ENCODE results near the gene GSTA2.
"Not testable (repeated sequence)": the region's sequence is repeated elsewhere in the genome, so short reads cannot be mapped to it uniquely, and the experiment has no call there.

Gene GSTA2

DNA sequence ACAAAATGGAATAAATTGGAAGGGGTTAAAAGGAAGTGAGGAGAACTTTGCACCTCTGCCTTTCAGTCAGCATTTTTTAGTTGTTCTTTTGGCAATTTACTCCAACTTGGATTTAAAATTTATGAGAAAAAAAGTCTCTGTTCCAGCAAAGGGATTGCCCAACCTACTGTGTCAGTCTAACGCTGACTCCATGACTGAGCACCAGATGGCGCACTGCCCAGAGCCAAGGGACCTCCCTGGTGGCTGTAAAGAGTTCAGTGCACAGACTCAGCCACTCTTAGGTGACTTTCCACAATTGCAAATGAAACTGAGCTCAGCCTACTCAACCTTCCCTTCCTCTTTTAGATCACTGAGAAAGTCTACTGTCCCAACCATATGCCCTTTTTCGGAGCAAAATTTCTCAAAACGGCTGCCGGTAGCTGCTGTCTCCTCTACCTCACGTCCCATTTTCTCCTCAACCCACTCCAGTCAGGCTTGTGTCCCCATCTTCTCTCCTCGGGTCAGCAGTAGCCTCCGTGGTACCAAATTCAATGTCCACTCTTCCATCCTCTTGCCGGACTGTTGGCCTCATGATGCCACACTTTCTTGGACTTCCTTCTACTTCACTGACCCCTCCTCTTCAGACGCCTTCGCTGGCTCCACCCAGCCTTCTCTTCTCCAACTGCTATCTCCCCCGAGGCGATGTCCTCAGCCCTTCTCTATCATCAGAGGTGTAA, 38.7 kb downstream of the GSTA2 start:
- peak; percentile 82 for DNase-seq

DNA sequence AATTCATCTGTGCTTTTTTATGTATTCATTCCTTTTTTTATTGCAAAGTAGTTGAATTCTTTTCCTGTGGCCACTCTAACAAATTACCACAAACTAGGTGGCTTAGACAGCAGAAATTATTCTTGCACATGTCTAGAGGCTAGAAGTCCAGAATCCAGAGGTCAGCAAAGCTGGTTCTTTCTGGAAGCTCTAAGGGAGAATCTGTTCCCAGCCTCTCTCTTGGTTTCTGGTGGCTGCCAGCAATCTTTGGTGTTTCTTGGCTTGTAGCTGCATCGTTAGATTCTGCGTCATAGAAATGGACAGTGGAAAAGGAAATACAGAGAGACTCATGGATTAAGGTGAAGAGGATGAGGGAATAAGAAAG, 39.3 kb downstream of the GSTA2 start:
- DNase-seq, result no peak

DNA sequence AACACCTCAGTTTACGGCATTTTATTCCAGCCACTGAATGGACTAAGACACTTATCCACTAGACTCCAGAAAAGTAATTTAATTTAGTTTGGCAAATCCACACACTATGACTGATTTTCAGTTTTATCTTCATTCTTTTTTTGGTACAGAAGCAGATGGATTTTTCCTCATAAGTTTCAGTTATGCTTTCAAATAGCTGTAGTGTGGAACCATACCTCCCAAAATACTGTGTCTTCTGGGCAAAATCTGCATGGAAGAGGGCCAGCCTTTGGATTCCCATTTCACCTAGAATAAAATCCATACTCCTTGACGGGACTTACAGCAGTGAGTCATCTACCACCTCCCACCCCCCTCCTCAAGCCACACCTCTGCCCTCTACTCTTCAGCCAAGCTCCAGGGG, 43.0 kb downstream of the GSTA2 start:
- DNase-seq, result no peak

DNA sequence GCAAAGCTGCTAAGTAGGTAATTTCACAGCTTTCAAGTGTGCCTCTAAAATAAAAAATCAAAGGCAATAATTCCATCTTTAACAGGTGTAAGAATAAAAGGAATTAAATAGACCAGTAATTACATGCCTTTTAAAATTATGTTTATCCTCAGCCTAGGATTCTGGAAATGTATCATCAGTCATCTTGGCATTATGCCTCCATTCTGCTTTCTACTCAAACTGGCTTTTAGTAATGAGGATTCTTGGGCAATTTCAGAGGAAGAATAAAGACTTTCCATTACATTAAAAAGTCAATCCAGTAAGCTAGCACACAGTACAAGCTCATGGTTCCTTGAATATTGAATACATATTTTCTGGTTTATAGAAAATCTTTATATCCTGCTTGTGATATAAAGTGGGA, 44.7 kb downstream of the GSTA2 start:
- DNase-seq, result peak; percentile 3

DNA sequence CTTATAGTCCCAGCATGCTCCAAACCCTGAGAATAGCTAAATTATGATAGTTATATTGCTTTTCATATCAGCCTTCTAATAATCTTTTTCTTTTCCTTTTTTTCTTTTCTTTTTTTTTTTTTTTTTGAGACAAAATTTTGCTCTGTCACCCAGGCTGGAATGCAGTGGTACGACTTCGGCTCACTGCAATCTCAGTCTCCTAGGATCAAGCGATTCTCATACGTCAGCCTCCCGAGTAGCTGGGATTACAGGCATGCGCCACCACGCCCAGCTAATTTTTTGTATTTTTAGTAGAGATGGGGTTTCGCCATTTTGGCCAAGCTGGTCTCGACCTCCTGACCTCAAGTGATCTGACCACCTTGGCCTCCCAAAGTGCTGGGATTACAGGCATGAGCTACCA, 48.5 kb downstream of the GSTA2 start:
- not testable (repeated sequence) for DNase-seq

DNA sequence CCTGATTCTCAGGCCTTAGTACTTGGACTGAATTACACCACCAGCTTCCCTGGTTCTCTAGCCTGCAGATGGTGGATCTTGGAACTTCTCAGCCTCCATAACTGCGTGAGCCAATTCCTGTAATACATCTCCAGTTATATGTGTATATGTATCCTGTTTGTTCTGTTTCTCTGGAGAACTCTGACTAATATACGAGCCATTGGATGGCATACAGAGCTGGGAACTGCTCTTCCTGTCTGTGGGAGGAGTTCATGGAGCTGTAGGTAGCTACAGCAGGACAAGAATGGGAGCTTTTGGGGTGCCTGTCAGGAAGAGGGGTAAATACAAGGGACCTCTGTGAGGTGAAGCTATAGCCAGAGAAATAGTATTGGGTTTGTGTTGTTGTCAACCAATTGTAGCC, 51.1 kb downstream of the GSTA2 start:
- no peak for DNase-seq

DNA sequence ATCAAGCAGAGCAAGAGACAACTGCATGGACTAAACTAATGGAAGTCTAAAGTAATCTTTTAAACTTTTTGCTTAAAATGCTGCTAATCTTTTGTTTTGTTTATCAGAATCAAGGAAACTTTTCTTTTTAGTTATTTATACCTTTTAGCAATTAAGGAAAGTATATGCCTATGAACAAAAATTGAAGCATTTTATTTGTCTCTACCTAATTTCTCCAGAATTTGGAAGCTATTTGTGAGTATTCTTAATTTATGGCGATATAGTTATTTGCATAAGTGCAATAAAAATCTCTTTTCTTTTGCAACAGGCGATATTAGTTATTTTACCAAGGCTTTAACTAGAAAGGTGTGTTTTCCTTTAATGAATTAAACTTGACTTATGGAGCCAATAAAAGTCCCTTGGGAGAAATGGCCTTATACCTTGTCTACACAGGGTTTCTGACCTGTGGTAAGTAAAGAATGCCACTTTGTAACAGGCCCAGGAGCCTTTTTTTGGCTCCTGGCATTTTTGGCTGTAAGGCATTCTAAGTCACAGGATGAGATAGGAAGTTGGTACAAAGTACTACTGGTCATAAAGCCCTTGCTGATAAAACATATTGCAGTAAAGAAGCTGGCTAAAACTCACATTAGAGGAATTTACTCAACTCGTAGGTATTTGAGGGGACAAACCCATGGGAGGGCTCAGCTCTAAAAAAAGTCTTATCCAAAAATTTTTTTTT, 55.2 kb downstream of the GSTA2 start:
- no peak for DNase-seq

DNA sequence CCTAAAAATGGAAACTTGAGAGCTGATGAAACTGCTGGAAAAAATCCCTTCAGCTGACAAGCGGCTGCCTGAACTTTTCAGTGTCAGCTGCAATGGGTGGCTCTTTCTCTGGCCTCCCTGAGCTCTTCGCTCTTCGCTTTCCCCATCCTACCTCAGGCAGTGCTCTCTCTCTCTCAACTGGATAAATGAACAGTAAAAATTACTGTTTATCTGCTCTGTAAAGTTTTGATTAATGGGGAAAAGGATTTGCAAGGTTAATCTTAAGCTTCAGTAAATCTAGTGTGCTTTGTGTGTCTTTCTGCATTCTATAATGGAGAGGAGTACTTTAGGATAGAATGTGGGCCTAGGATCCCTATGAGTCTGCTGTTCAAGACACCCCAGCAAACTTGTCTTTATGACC, 57.3 kb downstream of the GSTA2 start:
- DNase-seq, result no peak

DNA sequence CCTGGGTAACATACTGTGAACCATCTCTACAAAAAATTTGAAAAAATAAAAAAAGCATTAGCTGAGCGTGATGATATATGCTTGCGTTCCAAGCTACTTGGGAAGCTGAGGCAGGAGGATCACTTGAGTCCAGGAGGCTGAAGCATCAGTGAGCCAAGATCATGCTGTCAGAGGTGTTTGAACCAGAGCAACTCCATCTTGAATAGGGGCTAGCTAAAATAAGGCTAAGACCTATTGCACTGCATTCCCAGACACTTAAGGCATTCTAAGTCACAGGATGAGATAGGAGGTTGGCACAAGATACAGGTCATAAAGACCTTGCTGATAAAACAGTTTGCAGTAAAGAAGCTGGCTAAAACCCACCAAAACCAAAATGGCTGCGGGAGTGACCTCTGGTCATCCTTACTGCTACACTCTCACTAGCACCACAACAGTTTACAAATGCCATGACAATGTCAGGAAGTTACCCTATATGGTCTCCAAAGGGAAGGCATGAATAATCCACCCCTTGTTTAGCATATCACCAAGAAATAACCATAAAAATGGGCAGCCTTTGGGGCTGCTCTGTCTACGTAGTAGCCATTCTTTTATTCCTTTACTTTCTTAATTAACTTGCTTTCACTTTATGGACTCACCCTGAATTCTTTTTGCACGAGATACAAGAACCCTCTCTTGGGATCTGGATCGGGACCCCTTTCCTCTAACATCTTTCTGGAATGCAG, 58.3 kb downstream of the GSTA2 start:
- DNase-seq, result not testable (repeated sequence)

DNA sequence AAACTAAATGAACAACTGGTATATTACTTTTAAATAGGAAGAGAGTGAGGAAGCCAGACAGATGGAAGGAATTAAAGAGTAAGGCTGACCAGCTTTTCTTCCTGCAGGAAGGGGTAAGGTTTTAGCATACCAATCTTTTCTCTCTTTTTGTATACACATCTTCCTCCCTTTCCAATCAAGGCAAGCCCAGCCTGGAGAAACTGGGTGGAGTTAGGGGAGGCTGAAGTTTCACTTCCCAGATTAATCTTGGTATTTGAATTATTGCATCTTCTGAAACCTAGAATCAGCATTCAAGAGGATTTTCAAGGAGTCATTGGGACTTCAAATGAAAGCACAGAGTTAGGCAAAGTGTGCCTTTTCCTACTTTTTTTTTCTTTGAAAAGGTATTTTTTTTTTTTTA, 59.2 kb downstream of the GSTA2 start:
- no peak for DNase-seq
